VCaP (cell line): ENCODE data around the gene PAX5.
A peak's percentile ranks its signal among the peaks of the same experiment; 100 is the strongest.

Source experiments
- H3K27ac ChIP-seq: fragments of 450-650 bp; 2 replicates; pipeline ENCODE4 v1.5.1; 2017
- CTCF ChIP-seq: fragments of 450-650 bp; conservative IDR thresholded peaks from 2 replicates; pipeline ENCODE4 v1.5.1; 2017; ENCODE audit warnings: mild to moderate bottlenecking, moderate library complexity

The PAX5 gene

GRCh38 chr9:36997414-36997813 is 36.7 kb downstream of the PAX5 start:
- TF ChIP-seq CTCF, result no peak
- no peak overlapping the region for H3K27ac ChIP-seq

GRCh38 chr9:36996706-36997086 is 37.4 kb downstream of the PAX5 start:
- TF ChIP-seq CTCF, result no peak
- H3K27ac ChIP-seq, result peak overlapping the region; percentile 31; the same call in 1 of the 2 replicates

- TF ChIP-seq CTCF, result peak; percentile 95
- H3K27ac ChIP-seq, result peak overlapping the region; percentile 31; the same call in 1 of the 2 replicates
Measured at GRCh38 chr9:36995927-36996705, 38.0 kb downstream of the PAX5 start.

- TF ChIP-seq CTCF, result no peak
- no peak overlapping the region for H3K27ac ChIP-seq
Measured at GRCh38 chr9:36993933-36994764, 39.9 kb downstream of the PAX5 start.

- no peak for TF ChIP-seq CTCF
Measured at GRCh38 chr9:36992501-36993316, 41.4 kb downstream of the PAX5 start.

GRCh38 chr9:36991516-36992134 is 42.4 kb downstream of the PAX5 start:
- no peak overlapping the region for H3K27ac ChIP-seq
- peak; percentile 82 for TF ChIP-seq CTCF

More at GRCh38 chr9:36992501-36993316, 41.4 kb downstream of the PAX5 start:
- no peak overlapping the region for H3K27ac ChIP-seq
